Left ventricle myocardium superior (tissue), 1 donor: ENCODE measurements around the gene PTPRG. TPM values are rescaled to one million over a fixed set of nuclear protein-coding genes. Genes with fewer than 3 reads are reported as not detected.

Experiments
- ATAC-seq: fragments of 200-7000 bp; cut with Tn5 transposase; one replicate; pipeline ENCODE4 v1.9.1; 2020; ENCODE audit warnings: mild to moderate bottlenecking, moderate library complexity
- DNase-seq: peaks from one replicate; pipeline ENCODE4 v3.0.0-alpha.2; 2020
- intact Hi-C: fragments of 100-400 bp; cut with micrococcal nuclease; formaldehyde crosslinking; loops from one replicate; pipeline ENCODE4 v1.11.0; 2022
- total RNA-seq: library from RNA; stranded (reverse); fragmentation: NEBNext Ultra II Directional; extraction: Animal tissue kit (Norgen Biotek cat#: 25700); gene quantifications from one replicate; pipeline ENCODE4 v1.2.1, GENCODE V29; 2021
- donor health status: DM: no; HTN: yes; CAD: no; lungs with severe emphysema.

Gene PTPRG
- total RNA-seq, 1 donor from 2014 or later = 30.4 TPM

GRCh38 chr3:62065985-62066693 lies 504.8 kb downstream of the PTPRG start:
- intact Hi-C loops = no loop called here
- ATAC-seq = no peak
- no peak for DNase-seq

- ATAC-seq (no peak), DNase-seq (no peak)
- intact Hi-C loops = no loop called here
Measured at GRCh38 chr3:62068337-62068736, 507.0 kb downstream of the PTPRG start.

- DNase-seq = no peak
- intact Hi-C loops = no loop called here
- ATAC-seq = no peak
Measured at GRCh38 chr3:62070891-62071290, 509.5 kb downstream of the PTPRG start.

DNA sequence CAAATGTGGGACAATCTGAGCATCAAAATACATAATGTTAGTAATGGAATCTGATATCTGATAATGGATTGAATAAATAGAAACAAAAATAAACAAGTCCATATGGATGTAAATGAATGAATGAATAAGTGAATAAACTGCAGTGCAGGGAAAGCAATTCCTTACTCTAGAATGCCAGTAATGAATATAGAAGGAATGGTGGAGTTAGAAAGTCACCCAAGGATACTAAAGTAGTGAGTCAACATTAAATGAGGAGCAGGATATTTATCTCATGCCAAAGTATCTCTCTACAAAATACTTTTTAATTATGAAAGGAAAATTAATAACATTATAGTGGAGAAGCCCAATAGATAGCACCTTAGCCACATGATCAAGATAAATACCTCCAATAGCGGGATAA lies 511.7 kb downstream of the PTPRG start:
- ATAC-seq = no peak
- intact Hi-C loops = no loop called here
- no peak for DNase-seq

DNA sequence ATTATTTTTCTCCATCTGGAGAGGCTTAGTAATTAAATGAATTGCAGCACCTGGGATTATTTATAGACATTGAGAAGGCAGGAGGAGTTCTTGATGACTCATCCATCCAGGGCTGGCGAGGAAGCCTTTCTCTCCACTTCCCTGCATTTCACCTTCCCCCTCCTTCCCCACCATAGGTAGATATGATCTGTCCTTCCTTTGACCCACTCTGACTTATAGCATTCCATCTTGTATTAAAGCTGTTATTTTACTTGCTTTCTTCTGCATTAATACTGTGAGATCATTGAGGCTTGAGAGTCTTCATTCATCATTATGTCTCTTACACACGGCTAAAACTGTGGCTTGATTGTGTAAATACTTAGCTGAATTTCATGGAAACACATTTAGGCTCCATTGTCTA lies 523.2 kb downstream of the PTPRG start:
- ATAC-seq = no peak
- intact Hi-C loops = no loop called here
- DNase-seq = no peak

DNA sequence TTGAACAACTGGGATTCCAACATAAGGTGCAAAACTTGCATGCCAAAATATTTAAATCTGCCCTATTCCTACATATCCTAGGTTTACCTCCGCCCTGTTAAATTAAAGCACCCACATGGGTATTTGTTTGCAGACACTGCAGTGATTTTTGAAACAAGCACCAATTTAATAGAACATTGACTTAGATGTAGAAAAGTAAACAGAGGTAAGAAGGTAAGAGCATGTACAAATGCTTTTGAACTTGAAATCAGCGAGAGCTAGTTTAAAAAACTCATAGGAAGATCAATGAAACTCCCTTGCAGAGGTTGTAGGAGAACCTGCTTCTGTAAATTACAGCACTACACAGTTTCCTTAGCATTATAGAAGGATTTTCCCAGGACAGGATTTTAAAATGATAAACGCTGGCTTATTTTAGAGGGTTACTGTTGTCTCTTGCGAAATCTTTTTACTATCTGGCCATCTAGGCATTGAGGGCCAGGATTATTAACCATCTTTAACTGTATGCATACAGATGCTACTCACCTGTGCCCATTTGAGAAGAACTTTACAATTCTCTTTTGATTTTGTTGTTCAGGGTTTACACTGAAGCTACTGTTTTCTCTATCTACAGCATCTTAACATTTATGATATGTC lies 527.2 kb downstream of the PTPRG start:
- intact Hi-C loops = no loop called here
- DNase-seq (no peak), ATAC-seq (no peak)

DNA sequence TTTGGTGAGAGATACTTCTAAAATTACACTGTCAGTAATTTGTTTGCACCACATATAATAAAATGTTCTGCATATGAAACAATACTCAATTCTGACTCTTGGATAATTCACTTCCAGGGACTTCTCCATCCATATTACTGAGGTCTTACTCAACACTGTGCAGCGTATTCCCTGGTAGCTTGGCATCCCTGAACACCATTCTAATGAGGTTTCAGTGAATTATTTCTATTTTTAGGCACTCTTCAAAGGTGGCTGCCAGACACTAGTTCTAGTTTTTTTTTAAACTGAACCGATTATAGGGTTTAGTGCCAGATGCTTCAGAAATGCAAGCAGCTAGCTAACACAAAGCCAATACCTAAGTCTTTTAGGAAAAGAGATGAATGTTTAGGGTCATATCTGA lies 528.7 kb downstream of the PTPRG start:
- ATAC-seq (peak; percentile 80), DNase-seq (no peak)
- intact Hi-C loops = no loop called here

- DNase-seq (no peak), ATAC-seq (peak; percentile 57)
- intact Hi-C loops = no loop called here
Measured at GRCh38 chr3:62090519-62090918, 529.1 kb downstream of the PTPRG start.

DNA sequence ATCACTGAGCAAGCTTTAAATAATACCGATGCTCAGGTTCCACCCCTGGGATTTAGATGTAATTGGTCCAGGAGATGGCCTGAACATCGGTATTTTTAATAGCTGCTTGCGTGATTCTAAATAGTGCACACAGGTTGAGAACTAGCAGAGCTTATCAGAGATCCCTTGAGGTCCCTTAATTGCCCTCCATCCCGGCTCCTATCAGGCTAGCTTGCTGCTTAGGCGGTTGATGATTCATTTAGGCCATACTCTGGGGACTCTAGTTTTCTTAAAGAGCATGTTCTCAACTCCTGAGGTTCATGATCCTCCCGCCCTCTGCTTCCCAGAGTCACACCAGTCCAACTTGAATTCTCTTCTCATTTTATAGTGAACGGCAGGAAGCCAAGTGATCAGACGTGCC lies 531.7 kb downstream of the PTPRG start:
- intact Hi-C loops = no loop called here
- no peak for DNase-seq
- no peak for ATAC-seq

DNA sequence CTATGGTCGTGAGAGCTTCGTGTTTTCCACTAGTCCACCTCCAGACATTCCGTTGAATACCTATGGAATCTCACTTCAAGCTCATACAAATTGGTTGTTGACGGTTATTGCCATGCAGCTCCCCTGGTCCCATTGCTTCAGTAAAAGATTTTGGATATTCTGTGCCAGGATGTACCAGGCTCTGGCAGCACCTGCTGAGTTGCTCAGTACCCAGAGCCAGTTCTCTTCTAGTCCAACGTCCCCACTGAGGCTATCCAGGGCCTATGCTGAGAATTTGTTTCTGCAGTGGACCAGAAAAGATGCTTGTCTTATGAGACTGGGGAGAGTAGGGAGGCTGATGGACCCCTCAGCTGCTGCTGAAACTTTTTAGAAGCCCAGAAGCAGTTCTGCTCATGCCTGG lies 533.1 kb downstream of the PTPRG start:
- ATAC-seq (no peak), DNase-seq (no peak)
- intact Hi-C loops = no loop called here

- intact Hi-C loops = no loop called here
- ATAC-seq = no peak
- DNase-seq = no peak
Measured at GRCh38 chr3:62095080-62095479, 533.7 kb downstream of the PTPRG start.

- ATAC-seq (no peak), DNase-seq (no peak)
- intact Hi-C loops = no loop called here
Measured at GRCh38 chr3:62095756-62096155, 534.4 kb downstream of the PTPRG start.

GRCh38 chr3:62096521-62096920 lies 535.1 kb downstream of the PTPRG start:
- intact Hi-C loops = no loop called here
- no peak for DNase-seq
- no peak for ATAC-seq

DNA sequence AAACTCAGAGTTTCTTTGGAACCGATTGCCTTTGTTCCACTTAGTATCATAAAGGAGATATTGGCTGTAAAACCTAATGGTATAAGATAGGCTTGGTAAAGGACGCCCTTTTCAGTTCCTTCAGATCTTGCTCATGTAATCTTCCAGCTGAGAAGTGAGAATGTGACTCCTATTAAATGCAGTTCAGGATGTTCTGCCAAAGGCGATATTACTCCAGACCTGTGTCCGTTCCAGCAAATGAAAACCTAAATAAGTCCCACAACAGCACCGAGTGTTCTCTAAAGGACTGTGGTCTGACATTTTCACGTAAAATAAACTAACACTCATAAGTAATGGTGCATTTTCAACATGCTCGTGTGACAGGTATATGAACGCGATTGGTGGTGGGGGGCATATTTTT lies 535.8 kb downstream of the PTPRG start:
- DNase-seq = no peak
- intact Hi-C loops = no loop called here
- ATAC-seq = peak; percentile 88

DNA sequence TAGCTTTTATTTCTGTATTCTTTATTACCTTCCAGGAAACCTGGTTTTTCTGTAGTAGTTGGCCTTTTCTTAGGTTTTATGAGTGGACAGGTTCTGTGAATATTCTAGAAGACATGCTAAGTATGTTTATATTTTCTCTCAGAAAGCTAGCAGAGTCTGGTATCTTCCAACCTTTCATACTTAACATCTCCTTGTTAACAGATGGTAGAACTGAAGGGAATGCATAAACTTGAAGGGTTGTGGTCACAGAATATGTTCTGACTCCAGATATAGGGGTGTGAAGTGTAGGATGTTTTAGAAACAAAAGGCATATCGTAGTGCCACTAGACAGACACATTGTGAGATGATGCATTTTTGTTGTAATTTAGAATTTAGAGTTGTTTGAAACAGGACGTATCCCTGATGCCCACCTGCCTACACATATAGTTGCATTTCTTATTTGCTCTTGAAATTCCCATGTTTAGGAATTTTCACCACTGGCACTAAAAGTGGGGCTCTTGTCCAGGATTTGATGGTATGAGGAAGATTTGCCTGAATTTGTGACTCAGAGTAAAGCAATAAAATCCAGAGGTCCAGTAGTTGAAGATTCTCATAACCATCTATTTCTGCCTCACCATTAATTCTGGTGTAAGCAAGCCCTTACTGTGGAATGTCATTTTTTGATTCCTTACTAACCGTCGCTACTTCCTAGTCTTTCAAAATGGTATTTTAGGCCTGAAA lies 537.4 kb downstream of the PTPRG start:
- DNase-seq = no peak
- ATAC-seq = no peak
- intact Hi-C loops = no loop called here

DNA sequence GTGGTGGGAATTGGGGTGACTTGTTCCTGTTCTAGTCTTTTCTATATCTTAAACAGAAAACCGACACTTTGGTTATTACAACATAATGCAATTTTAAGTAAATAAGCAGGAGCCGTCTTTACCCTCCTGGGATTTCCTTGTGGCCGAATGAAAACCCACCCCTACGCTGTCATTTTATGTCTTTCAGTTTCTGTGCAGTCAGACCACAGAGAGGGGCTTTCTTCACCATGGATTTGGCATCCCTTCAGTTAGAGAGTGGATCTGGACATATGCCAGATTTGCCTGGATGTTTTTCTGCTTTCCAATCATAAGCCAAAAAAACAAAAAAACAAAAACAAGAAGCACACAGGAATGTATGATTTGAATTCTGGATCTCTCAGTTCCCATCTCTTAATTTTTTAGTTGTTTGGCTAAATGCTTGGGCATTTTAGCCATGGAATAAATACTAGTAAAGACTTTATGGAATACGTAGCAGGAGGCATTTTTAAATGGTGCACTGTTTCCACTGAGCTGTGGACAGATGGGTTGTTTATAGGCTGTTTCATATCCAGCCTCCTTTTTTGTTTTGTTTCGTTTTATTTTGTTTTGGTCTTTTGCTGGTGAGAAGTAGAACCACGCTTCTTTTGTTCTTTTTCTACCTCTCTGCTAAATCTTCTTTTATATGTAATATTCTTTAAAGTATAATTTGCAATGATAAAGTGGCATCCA lies 539.1 kb downstream of the PTPRG start:
- ATAC-seq (no peak), DNase-seq (no peak)
- intact Hi-C loops = no loop called here

- DNase-seq (no peak), ATAC-seq (peak; percentile 71)
- intact Hi-C loops = no loop called here
Measured at GRCh38 chr3:62101488-62101887, 540.1 kb downstream of the PTPRG start.

GRCh38 chr3:62103531-62103930 lies 542.2 kb downstream of the PTPRG start:
- intact Hi-C loops = no loop called here
- DNase-seq (no peak), ATAC-seq (no peak)

GRCh38 chr3:62109534-62109933 lies 548.2 kb downstream of the PTPRG start:
- ATAC-seq (peak; percentile 91), DNase-seq (peak; percentile 57)
- intact Hi-C loops = no loop called here
